HL-60/S4 (cell line): Measurements from ENCODE around the gene KLHDC8B.

Experiments
- in situ Hi-C: fragments of 300-500 bp; cut with MboI; formaldehyde crosslinking; loops from 2 replicates; pipeline ENCODE4 v1.14.3; 2022; ENCODE audit warnings: low sequenced_read_pairs

KLHDC8B gene

GRCh38 chr3:49171119-49171774 is at the start of gene KLHDC8B:
Gene KLHDC8B, plus strand, starts transcription at chr3:49171598. Its CDS starts 1,172 bp downstream, at chr3:49172770.
- in situ Hi-C loops: loop anchor here (25.0 kb wide), 1 partner anchor 266 kb away; the partner anchor contains the start of gene NICN1

GRCh38 chr3:49122022-49122421 is 49.4 kb upstream of the KLHDC8B start:
- in situ Hi-C loops: no loop called here

DNA sequence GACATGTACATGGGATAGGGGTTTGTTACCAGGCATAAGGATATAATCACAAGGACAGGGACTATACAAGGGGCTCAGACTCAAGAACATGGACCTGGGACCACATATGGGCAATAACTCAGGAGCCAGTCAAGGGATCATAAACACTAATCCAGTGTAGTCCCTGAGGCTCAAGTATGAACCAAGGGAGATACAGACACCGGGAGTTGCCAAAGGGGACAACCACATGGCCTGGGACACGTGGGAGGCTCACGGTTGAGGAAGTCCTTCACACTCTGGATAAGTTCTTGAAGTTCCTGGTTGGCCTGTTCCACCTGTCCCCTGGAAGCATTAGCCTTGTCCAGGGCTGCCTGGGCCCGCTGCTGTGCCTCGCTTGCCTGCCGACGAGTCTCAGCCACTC is 48.9 kb upstream of the KLHDC8B start:
- in situ Hi-C loops: no loop called here

- in situ Hi-C loops: no loop called here
Measured at GRCh38 chr3:49122886-49123545, 48.4 kb upstream of the KLHDC8B start.

GRCh38 chr3:49123687-49124086 is 47.7 kb upstream of the KLHDC8B start:
- in situ Hi-C loops: no loop called here

- in situ Hi-C loops: no loop called here
Measured at GRCh38 chr3:49124203-49124602, 47.2 kb upstream of the KLHDC8B start.

- in situ Hi-C loops: no loop called here
Measured at GRCh38 chr3:49124991-49125670, 46.3 kb upstream of the KLHDC8B start.

- in situ Hi-C loops: no loop called here
Measured at GRCh38 chr3:49131040-49131439, 40.4 kb upstream of the KLHDC8B start.

DNA sequence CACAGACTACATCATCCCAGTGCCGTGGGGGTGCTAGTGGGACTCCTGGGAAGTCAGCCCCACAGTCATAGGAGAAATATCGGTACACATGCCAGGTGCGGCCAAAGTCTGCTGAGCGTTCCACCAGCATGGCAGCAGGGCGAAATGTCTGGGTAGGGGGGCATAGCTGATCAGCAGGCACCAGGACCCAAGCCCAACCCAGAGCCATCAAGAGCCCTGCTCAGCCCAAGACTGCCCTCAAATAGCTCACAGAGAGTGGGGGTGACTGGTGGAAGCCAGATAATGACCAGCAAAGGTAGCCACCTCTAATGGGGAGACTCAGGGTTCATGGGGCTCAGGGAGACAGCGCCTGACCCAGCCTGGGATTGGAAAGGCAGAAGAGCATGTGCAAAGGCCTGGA is 39.8 kb upstream of the KLHDC8B start:
- in situ Hi-C loops: no loop called here

DNA sequence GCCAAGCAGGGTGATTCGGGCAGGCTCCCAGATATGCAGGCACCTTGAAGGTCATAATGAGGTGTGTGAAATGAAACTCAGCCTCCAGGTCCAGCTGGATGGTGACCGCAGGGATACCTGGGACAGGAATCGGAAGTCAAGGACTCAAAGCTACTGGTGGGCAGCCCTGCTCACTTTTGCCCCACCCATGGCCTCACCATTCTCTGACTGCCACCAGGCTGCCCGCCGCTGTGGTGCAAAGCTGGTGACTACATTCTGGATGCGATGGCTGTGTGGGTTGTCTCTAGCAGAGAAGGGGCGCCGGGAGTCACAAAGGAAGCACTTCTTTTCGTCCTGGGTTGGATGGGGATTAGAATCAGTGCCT is 39.3 kb upstream of the KLHDC8B start:
- in situ Hi-C loops: no loop called here

DNA sequence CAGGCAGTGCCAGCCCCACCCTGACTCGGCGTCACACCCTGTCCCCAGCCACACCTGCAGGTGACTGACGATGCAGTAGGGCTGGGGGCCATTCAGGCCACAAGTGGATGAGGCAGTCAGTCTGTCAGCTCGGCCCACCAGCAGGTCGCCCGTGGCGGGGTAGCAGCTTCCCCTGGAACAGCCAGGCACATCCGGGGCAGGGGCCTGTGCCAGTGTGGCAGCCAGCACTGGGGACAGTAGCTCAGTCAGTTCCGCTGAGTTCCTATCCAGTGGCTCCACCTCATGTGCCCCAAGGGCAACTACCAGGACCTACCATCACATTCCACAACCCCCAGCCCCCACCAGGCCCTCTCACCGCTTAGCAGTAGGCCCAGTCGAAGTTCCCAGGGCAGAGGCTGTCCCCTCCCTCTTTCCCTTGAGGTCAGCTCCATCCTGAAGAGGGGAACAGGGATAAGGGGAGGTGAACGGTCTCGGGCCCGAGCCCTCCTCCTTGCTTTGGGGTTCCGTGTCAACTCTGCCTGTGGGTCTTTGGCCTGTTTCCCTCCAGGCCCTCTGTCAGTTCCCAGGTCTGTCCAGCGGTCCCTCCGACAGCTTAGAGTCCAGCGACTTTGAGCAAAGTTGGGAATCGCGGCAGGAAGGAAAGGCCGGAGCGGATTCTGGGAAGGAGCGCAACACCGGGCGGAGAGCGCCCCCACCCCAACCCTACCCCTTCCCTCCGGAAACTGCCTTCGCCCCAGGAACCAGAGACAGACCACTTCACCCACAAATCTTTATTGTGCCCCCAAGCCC is 38.8 kb upstream of the KLHDC8B start, which contains the start of gene LAMB2:
Gene LAMB2, minus strand, starts transcription at position 614 of the 789 bp plus-strand sequence. Its CDS starts 183 bp downstream, at position 431.
- in situ Hi-C loops: no loop called here

GRCh38 chr3:49133226-49133951 is 38.0 kb upstream of the KLHDC8B start:
- in situ Hi-C loops: no loop called here

DNA sequence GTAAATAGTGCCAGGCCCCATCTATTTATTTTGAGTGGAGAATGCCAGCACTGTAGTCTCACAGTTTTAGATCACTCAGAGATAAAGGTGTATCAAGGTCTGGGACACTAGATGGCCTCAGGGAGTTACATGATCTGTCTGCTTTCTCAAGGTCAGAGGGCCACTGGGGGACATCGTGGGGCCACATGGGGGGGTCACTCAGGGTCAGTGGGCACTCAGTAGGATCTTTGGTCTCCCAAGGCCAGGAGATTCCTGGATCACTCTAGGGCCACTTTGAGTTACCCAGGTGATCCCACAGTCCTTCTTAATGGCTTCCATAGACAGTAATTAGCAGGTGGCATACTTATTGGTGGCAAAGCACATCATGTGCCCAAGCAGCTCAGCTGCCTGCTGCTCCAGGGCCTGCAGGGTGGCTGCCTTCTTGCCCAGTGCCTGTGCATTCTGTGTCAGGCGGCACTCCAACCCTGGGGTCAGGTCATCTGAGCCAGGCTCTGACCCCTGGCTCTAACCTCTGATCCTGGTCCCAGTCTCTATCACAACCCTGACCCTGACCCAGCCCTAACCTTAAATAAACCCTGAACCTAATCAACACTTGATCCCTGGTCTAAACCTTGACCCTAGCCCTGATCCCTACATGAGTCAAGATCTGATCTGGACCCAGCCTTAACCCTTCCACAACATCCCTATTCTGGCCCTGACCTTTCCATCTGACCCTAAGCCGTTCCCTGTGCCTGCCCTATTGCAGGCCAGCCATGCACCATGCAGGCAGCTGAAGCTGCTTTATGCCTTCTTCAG is 36.7 kb upstream of the KLHDC8B start:
- in situ Hi-C loops: no loop called here

- in situ Hi-C loops: no loop called here
Measured at GRCh38 chr3:49135499-49135898, 35.9 kb upstream of the KLHDC8B start.

- in situ Hi-C loops: no loop called here
Measured at GRCh38 chr3:49140080-49140479, 31.3 kb upstream of the KLHDC8B start.

GRCh38 chr3:49148159-49148558 is 23.2 kb upstream of the KLHDC8B start:
- in situ Hi-C loops: no loop called here

GRCh38 chr3:49151610-49152009 is 19.8 kb upstream of the KLHDC8B start:
- in situ Hi-C loops: loop anchor here (25.0 kb wide), 1 partner anchor 286 kb away; the partner anchor contains the start of gene NICN1

- in situ Hi-C loops: loop anchor here (25.0 kb wide), 1 partner anchor 284 kb away; the partner anchor contains the start of gene NICN1
Measured at GRCh38 chr3:49153349-49153912, 18.0 kb upstream of the KLHDC8B start.

GRCh38 chr3:49157289-49157688 is 14.1 kb upstream of the KLHDC8B start:
- in situ Hi-C loops: loop anchor here (25.0 kb wide), 1 partner anchor 280 kb away; the partner anchor contains the start of gene NICN1
